HG02852 (cell line): Measurements from ENCODE around the gene XPC.

Experiments
- ATAC-seq: cut with Tn5 transposase; IDR thresholded peaks from one replicate; pipeline ENCODE4 v1.9.1; 2021; ENCODE audit warnings: mild to moderate bottlenecking, moderate library complexity; ENCODE audit not compliant: unreplicated experiment

Gene XPC

GRCh38 chr3:14208168-14208567 lies 29.8 kb upstream of the XPC start:
- no peak for ATAC-seq

GRCh38 chr3:14206548-14207177 lies 28.3 kb upstream of the XPC start:
- ATAC-seq: no peak

- no peak for ATAC-seq
Measured at GRCh38 chr3:14204515-14205284, 26.3 kb upstream of the XPC start.

GRCh38 chr3:14203521-14204079 lies 25.2 kb upstream of the XPC start:
- ATAC-seq: no peak

GRCh38 chr3:14202874-14203520 lies 24.6 kb upstream of the XPC start:
- no peak for ATAC-seq

- no peak for ATAC-seq
Measured at GRCh38 chr3:14201940-14202684, 23.7 kb upstream of the XPC start.

GRCh38 chr3:14200841-14201240 lies 22.4 kb upstream of the XPC start:
- ATAC-seq: no peak

GRCh38 chr3:14200276-14200675 lies 21.9 kb upstream of the XPC start:
- ATAC-seq: no peak

- ATAC-seq: no peak
Measured at GRCh38 chr3:14199641-14200040, 21.2 kb upstream of the XPC start.

GRCh38 chr3:14194865-14195264 lies 16.5 kb upstream of the XPC start:
- no peak for ATAC-seq

- no peak for ATAC-seq
Measured at GRCh38 chr3:14188041-14188754, 9.8 kb upstream of the XPC start.

GRCh38 chr3:14186854-14187458 lies 8.6 kb upstream of the XPC start:
- no peak for ATAC-seq

- no peak for ATAC-seq
Measured at GRCh38 chr3:14183015-14183577, 4.7 kb upstream of the XPC start.

GRCh38 chr3:14181253-14181652 lies 2.9 kb upstream of the XPC start:
- ATAC-seq: no peak

- no peak for ATAC-seq
Measured at GRCh38 chr3:14179795-14180194, 1.4 kb upstream of the XPC start.

GRCh38 chr3:14179114-14179465 lies 689 bp upstream of the XPC start:
- no peak for ATAC-seq

- ATAC-seq: peak; percentile 12
Measured at GRCh38 chr3:14177580-14178246, 688 bp downstream of the XPC start.

GRCh38 chr3:14175383-14176037 lies 2.9 kb downstream of the XPC start:
- peak; percentile 31 for ATAC-seq

GRCh38 chr3:14174483-14174882 lies 3.9 kb downstream of the XPC start:
- ATAC-seq: no peak
